ENCODE data around the gene PPM1M. TPM values are rescaled to one million over a fixed set of nuclear protein-coding genes. Genes with fewer than 3 reads are reported as not detected.

PPM1M gene
- total and polyA plus RNA-seq, 2 experiments from 2014 or later: 10.7 to 13.1 TPM

GRCh38 chr3:52221563-52222318 lies 23.8 kb upstream of the PPM1M start:
- Histone ChIP-seq H3K4me3 (no peak overlapping the region), H3K36me3 (no peaks in the 10 kb centered on the region), H3K27me3 (no peaks in the 10 kb centered on the region), H3K9me3 (ENCODE audit: low read depth) (no peaks in the 10 kb centered on the region), H3K4me1 (ENCODE audit: low read depth) (peaks cover 5% of the 10 kb centered on the region), H3K27ac (no peak overlapping the region)
- DNase-seq (ENCODE audit: low read depth in 1 of 2, low spot score in 1 of 2): no peak
- TF ChIP-seq CTCF (IDR thresholded peaks at IDR 0.05; ENCODE audit: low read depth, low read length): no peak

GRCh38 chr3:52222319-52223221 lies 23.0 kb upstream of the PPM1M start:
- Histone ChIP-seq H3K4me3 (no peak overlapping the region), H3K4me1 (ENCODE audit: low read depth) (peaks cover 5% of the 10 kb centered on the region), H3K27ac (no peak overlapping the region), H3K9me3 (ENCODE audit: low read depth) (no peaks in the 10 kb centered on the region), H3K27me3 (no peaks in the 10 kb centered on the region), H3K36me3 (no peaks in the 10 kb centered on the region)
- TF ChIP-seq CTCF (IDR thresholded peaks at IDR 0.05; ENCODE audit: low read depth, low read length): no peak
- no peak for DNase-seq (ENCODE audit: low read depth in 1 of 2, low spot score in 1 of 2)

GRCh38 chr3:52223449-52224408 lies 21.8 kb upstream of the PPM1M start:
- DNase-seq (ENCODE audit: low read depth in 1 of 2, low spot score in 1 of 2): no peak
- TF ChIP-seq CTCF (IDR thresholded peaks at IDR 0.05; ENCODE audit: low read depth, low read length): no peak

GRCh38 chr3:52225452-52226228 lies 19.9 kb upstream of the PPM1M start, which contains the start of gene TLR9:
TSS of gene TLR9 (minus strand) at chr3:52225645. CDS start at chr3:52225529, 116 bp downstream.
- DNase-seq (ENCODE audit: low read depth in 1 of 2, low spot score in 1 of 2): no peak
- TF ChIP-seq CTCF (IDR thresholded peaks at IDR 0.05; ENCODE audit: low read depth, low read length): no peak
- no peaks in the 10 kb centered on the region for H3K9me3 ChIP-seq (ENCODE audit: low read depth)
- H3K4me3 ChIP-seq: no peak within 1 kb of the TSS
- H3K4me1 ChIP-seq (ENCODE audit: low read depth): no peaks in the 10 kb centered on the region
- H3K27me3 ChIP-seq: no peaks in the 10 kb centered on the region
- H3K27ac ChIP-seq: no peak within 1 kb of the TSS
- H3K36me3 ChIP-seq: peaks cover 7% of the 10 kb centered on the region

More at GRCh38 chr3:52223449-52224408, 21.8 kb upstream of the PPM1M start:
- Histone ChIP-seq H3K27me3 (no peaks in the 10 kb centered on the region), H3K4me1 (ENCODE audit: low read depth) (peaks cover 5% of the 10 kb centered on the region), H3K36me3 (no peaks in the 10 kb centered on the region), H3K27ac (no peak overlapping the region), H3K9me3 (ENCODE audit: low read depth) (no peaks in the 10 kb centered on the region), H3K4me3 (no peak overlapping the region)
